PC-9 (cell line): ENCODE results near the gene SOD3. TPM values are rescaled to one million over a fixed set of nuclear protein-coding genes. Genes with fewer than 3 reads are reported as not detected.

Experiments
- BruUV-seq: library from RNA; stranded (reverse); fragments of 400-500 nt; replicated peaks from 2 replicates; lab custom pipeline; 2021; lab: Mats Ljungman, UMichigan
- CTCF ChIA-PET: fragments of 300-600 bp; sonication (Branson Sonifier 250); formaldehyde crosslinking; loops from one replicate; lab custom pipeline; 2022; ENCODE audit warnings: antibody characterized with exemption; lab: Charles Lee
- POLR2A ChIA-PET: fragments of 300-600 bp; sonication (Branson Sonifier 250); formaldehyde crosslinking; loops from one replicate; lab custom pipeline; 2022; ENCODE audit warnings: antibody characterized with exemption; ENCODE audit not compliant: unreplicated experiment; lab: Charles Lee
- DNase-seq, 2 experiments: peaks; one replicate each; pipeline versions ENCODE4 v3.0.0 to v3.0.0-alpha.2; 2015 to 2022; ENCODE audit warnings: mixed read lengths in 1 of 2
- H2AFZ ChIP-seq: fragments of 200-600 bp; sonication (generic); 2 replicates; pipeline ENCODE4 v1.8.1; 2017; ENCODE audit warnings: antibody characterized with exemption
- H3F3A ChIP-seq: fragments of 200-600 bp; sonication (generic); 2 replicates; pipeline ENCODE4 v1.8.1; 2017; ENCODE audit warnings: antibody characterized with exemption, mild to moderate bottlenecking, low read depth; ENCODE audit not compliant: insufficient read depth
- H3K27ac ChIP-seq: fragments of 200-600 bp; sonication (generic); 2 replicates; pipeline ENCODE4 v1.6.1; 2016; ENCODE audit warnings: mixed run types
- H3K27me3 ChIP-seq: fragments of 200-600 bp; sonication (generic); 2 replicates; pipeline ENCODE4 v1.6.1; 2016; ENCODE audit warnings: low read depth, mixed run types; ENCODE audit not compliant: insufficient read depth
- H3K36me3 ChIP-seq: fragments of 200-600 bp; sonication (generic); 2 replicates; pipeline ENCODE4 v1.6.1; 2016; ENCODE audit warnings: low read depth, mixed run types
- H3K4me1 ChIP-seq: fragments of 200-600 bp; sonication (generic); replicated peaks from 2 replicates; pipeline ENCODE4 v1.6.1; 2016; ENCODE audit warnings: mixed run types; ENCODE audit not compliant: insufficient read depth
- H3K4me2 ChIP-seq: fragments of 200-600 bp; sonication (generic); 2 replicates; pipeline ENCODE4 v1.6.1; 2017; ENCODE audit warnings: mixed run types
- H3K4me3 ChIP-seq: fragments of 200-600 bp; sonication (generic); 2 replicates; pipeline ENCODE4 v1.6.1; 2016; ENCODE audit warnings: mixed run types
- H3K79me2 ChIP-seq: fragments of 200-600 bp; sonication (generic); 2 replicates; pipeline ENCODE4 v1.6.1; 2017; ENCODE audit warnings: low read depth, mixed run types
- H3K9me2 ChIP-seq: fragments of 200-600 bp; sonication (generic); 2 replicates; pipeline ENCODE4 v1.8.1; 2017; ENCODE audit warnings: mild to moderate bottlenecking; ENCODE audit not compliant: insufficient read depth
- H3K9me3 ChIP-seq: fragments of 200-600 bp; sonication (generic); 2 replicates; pipeline ENCODE4 v1.8.1; 2016; ENCODE audit warnings: low read depth; ENCODE audit not compliant: insufficient read depth
- H4K20me1 ChIP-seq: fragments of 200-600 bp; sonication (generic); 2 replicates; pipeline ENCODE4 v1.8.1; 2017; ENCODE audit not compliant: insufficient read depth
- EZH2 ChIP-seq: fragments of 200-600 bp; sonication (generic); IDR thresholded peaks from 2 replicates; pipeline ENCODE4 v1.8.0; 2017; ENCODE audit warnings: antibody characterized with exemption, low read depth
- intact Hi-C: fragments of 100-400 bp; cut with micrococcal nuclease; formaldehyde crosslinking; loops from one replicate; pipeline ENCODE4 v1.10.0; 2022; ENCODE audit not compliant: unreplicated experiment
- total RNA-seq: library from RNA; stranded (reverse); gene quantifications from 2 replicates; pipeline ENCODE4 v1.2.3, GENCODE V29; 2021
- TF ChIP-seq, protein P1 (sequence below): fragments of 200-600 bp; sonication (generic); conservative IDR thresholded peaks from 2 replicates; pipeline ENCODE4 v1.6.1; 2017; ENCODE audit warnings: mixed run types, antibody characterized with exemption, mild to moderate bottlenecking, moderate library complexity

Gene SOD3
- total RNA-seq, 1 experiment from 2014 or later = 6.3 TPM

- Histone ChIP-seq H3F3A (peaks cover 18% of the 10 kb centered on the region), H4K20me1 (no peaks in the 10 kb centered on the region), H3K4me1 (peaks cover 36% of the 10 kb centered on the region), H3K27ac (peak overlapping the region; percentile 78), H2AFZ (no peak overlapping the region), H3K79me2 (no peaks in the 10 kb centered on the region), H3K36me3 (no peaks in the 10 kb centered on the region), H3K9me3 (no peaks in the 10 kb centered on the region), H3K4me2 (peak overlapping the region; percentile 26; the same call in 1 of the 2 replicates), H3K4me3 (no peak overlapping the region), H3K27me3 (no peaks in the 10 kb centered on the region), H3K9me2 (no peaks in the 10 kb centered on the region)
- DNase-seq = no peak
- POLR2A ChIA-PET = interaction anchor here (0.5 kb wide), 1 partner anchor 464 kb away, joined by 4 read pairs; no protein-coding TSS in a partner anchor
- intact Hi-C loops = no loop called here
- BruUV-seq = no TSS peak
- CTCF ChIA-PET = no interaction called here
- TF ChIP-seq EZH2 = no peak
- TF ChIP-seq, protein P1, sequence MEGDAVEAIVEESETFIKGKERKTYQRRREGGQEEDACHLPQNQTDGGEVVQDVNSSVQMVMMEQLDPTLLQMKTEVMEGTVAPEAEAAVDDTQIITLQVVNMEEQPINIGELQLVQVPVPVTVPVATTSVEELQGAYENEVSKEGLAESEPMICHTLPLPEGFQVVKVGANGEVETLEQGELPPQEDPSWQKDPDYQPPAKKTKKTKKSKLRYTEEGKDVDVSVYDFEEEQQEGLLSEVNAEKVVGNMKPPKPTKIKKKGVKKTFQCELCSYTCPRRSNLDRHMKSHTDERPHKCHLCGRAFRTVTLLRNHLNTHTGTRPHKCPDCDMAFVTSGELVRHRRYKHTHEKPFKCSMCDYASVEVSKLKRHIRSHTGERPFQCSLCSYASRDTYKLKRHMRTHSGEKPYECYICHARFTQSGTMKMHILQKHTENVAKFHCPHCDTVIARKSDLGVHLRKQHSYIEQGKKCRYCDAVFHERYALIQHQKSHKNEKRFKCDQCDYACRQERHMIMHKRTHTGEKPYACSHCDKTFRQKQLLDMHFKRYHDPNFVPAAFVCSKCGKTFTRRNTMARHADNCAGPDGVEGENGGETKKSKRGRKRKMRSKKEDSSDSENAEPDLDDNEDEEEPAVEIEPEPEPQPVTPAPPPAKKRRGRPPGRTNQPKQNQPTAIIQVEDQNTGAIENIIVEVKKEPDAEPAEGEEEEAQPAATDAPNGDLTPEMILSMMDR = no peak
Measured at GRCh38 chr4:24770667-24771066, 24.7 kb upstream of the SOD3 start.

GRCh38 chr4:24771241-24771640 lies 24.1 kb upstream of the SOD3 start:
- Histone ChIP-seq H3K4me1 (peaks cover 36% of the 10 kb centered on the region), H3K27ac (no peak overlapping the region), H3K4me2 (no peak overlapping the region), H3K9me3 (no peaks in the 10 kb centered on the region), H3K79me2 (no peaks in the 10 kb centered on the region), H3K4me3 (no peak overlapping the region), H4K20me1 (no peaks in the 10 kb centered on the region), H3K36me3 (no peaks in the 10 kb centered on the region), H2AFZ (no peak overlapping the region), H3F3A (peaks cover 18% of the 10 kb centered on the region), H3K27me3 (no peaks in the 10 kb centered on the region), H3K9me2 (no peaks in the 10 kb centered on the region)
- intact Hi-C loops = no loop called here
- BruUV-seq = no TSS peak
- TF ChIP-seq, protein P1 = no peak
- TF ChIP-seq EZH2 = no peak
- ChIA-PET CTCF (no interaction called here), POLR2A (no interaction called here)
- no peak for DNase-seq

DNA sequence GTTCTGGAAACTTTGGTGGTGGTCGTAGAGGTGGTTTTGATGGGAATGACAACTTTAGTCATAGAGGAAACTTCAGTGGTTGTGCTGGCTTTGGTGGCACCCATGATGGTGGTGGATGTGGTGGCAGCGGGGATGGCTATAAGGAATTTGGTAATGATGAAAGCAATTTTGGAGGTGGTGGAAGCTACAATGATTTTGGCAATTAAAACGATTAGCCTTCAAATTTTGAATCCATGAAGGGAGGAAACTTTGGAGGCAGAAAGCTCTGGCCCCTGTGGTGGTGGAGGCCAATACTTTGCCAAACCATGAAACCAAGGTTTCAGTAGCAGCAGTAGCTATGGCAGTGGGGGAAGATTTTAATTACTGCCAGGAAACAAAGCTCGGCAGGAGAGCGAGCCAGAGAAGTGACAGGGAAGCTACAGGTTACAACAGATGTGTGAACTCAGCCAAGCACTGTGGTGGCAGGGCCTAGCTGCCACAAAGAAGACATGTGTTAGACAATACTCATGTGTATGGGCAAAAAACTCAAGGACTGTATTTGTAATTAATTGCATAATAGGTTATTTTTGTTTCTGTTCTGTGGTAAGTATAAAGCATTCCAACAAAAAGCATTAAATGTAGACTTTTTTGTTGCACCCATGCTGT lies 23.2 kb upstream of the SOD3 start:
- H3K4me2 ChIP-seq = no peak overlapping the region
- CTCF ChIA-PET = no interaction called here

More for the DNA sequence above, 23.2 kb upstream of the SOD3 start:
- intact Hi-C loops = no loop called here
- peaks cover 36% of the 10 kb centered on the region for H3K4me1 ChIP-seq
- no peaks in the 10 kb centered on the region for H4K20me1 ChIP-seq
- H3K27me3 ChIP-seq = no peaks in the 10 kb centered on the region
- H3K4me3 ChIP-seq = no peak overlapping the region
- POLR2A ChIA-PET = no interaction called here
- no peaks in the 10 kb centered on the region for H3K79me2 ChIP-seq
- DNase-seq = no peak
- H2AFZ ChIP-seq = no peak overlapping the region
- no peak for TF ChIP-seq EZH2
- TF ChIP-seq, protein P1 = no peak
- H3K36me3 ChIP-seq = no peaks in the 10 kb centered on the region
- no peaks in the 10 kb centered on the region for H3K9me2 ChIP-seq
- peaks cover 18% of the 10 kb centered on the region for H3F3A ChIP-seq
- H3K27ac ChIP-seq = no peak overlapping the region
- no peaks in the 10 kb centered on the region for H3K9me3 ChIP-seq
- no TSS peak for BruUV-seq
